GM19467 (cell line): Measurements from ENCODE around the gene FGF14.
"Not testable (repeated sequence)": the region's sequence is repeated elsewhere in the genome, so short reads cannot be mapped to it uniquely, and the experiment has no call there.

Experiments used
- ATAC-seq: cut with Tn5 transposase; IDR thresholded peaks from one replicate; pipeline ENCODE4 v1.9.1; 2021; ENCODE audit warnings: mild to moderate bottlenecking, moderate library complexity; ENCODE audit not compliant: unreplicated experiment

Gene FGF14

GRCh38 chr13:102141625-102142472 lies 260.0 kb downstream of the FGF14 start:
- ATAC-seq: no peak

GRCh38 chr13:102139626-102140025 lies 262.2 kb downstream of the FGF14 start:
- ATAC-seq: no peak

GRCh38 chr13:102138635-102139190 lies 263.1 kb downstream of the FGF14 start:
- no peak for ATAC-seq

- not testable (repeated sequence) for ATAC-seq
Measured at GRCh38 chr13:102137904-102138303, 263.9 kb downstream of the FGF14 start.

GRCh38 chr13:102136735-102137296 lies 265.0 kb downstream of the FGF14 start:
- no peak for ATAC-seq

GRCh38 chr13:102132777-102133295 lies 269.0 kb downstream of the FGF14 start:
- ATAC-seq: no peak

- no peak for ATAC-seq
Measured at GRCh38 chr13:102131246-102131645, 270.6 kb downstream of the FGF14 start.

- ATAC-seq: no peak
Measured at GRCh38 chr13:102128216-102128810, 273.5 kb downstream of the FGF14 start.

GRCh38 chr13:102127153-102127552 lies 274.7 kb downstream of the FGF14 start:
- ATAC-seq: no peak

- ATAC-seq: no peak
Measured at GRCh38 chr13:102122147-102122546, 279.7 kb downstream of the FGF14 start.

GRCh38 chr13:102117175-102117831 lies 284.5 kb downstream of the FGF14 start:
- no peak for ATAC-seq

- no peak for ATAC-seq
Measured at GRCh38 chr13:102103469-102103868, 298.4 kb downstream of the FGF14 start.

- no peak for ATAC-seq
Measured at GRCh38 chr13:102100234-102100633, 301.6 kb downstream of the FGF14 start.

GRCh38 chr13:102097708-102098107 lies 304.1 kb downstream of the FGF14 start:
- ATAC-seq: no peak

- not testable (repeated sequence) for ATAC-seq
Measured at GRCh38 chr13:102093288-102093687, 308.6 kb downstream of the FGF14 start.

- no peak for ATAC-seq
Measured at GRCh38 chr13:102091231-102091630, 310.6 kb downstream of the FGF14 start.

GRCh38 chr13:102090532-102090931 lies 311.3 kb downstream of the FGF14 start:
- ATAC-seq: no peak

GRCh38 chr13:102089722-102090121 lies 312.1 kb downstream of the FGF14 start:
- ATAC-seq: no peak

GRCh38 chr13:102089177-102089576 lies 312.7 kb downstream of the FGF14 start:
- no peak for ATAC-seq

- ATAC-seq: no peak
Measured at GRCh38 chr13:102073251-102073650, 328.6 kb downstream of the FGF14 start.

- ATAC-seq: no peak
Measured at GRCh38 chr13:102071711-102072110, 330.1 kb downstream of the FGF14 start.
